GM12878 (cell line): ENCODE measurements around the gene OVOL1. TPM values are rescaled to one million over a fixed set of nuclear protein-coding genes. Genes with fewer than 3 reads are reported as not detected.

ENCODE experiments used
- BCL11A ChIP-seq: IDR thresholded peaks from 2 replicates; pipeline ENCODE4 v1.6.1; 2011; ENCODE audit warnings: low read depth, low read length
- CHD2 ChIP-seq: IDR thresholded peaks from 2 replicates; pipeline ENCODE4 v1.6.1; 2011; ENCODE audit warnings: low read depth, low read length, improper control_type of control experiment, borderline replicate concordance
- IKZF2 ChIP-seq, 2 experiments: fragments of 450-650 bp; IDR thresholded peaks; 2 replicates each; pipeline ENCODE4 v1.6.1; 2017; ENCODE audit warnings: mild to moderate bottlenecking in 2 of 2, moderate library complexity in 2 of 2
- KDM1A ChIP-seq: fragments of 200-600 bp; sonication (generic); IDR thresholded peaks from 2 replicates; pipeline ENCODE4 v1.6.1; 2016; ENCODE audit warnings: borderline replicate concordance
- NBN ChIP-seq: fragments of 450-650 bp; IDR thresholded peaks from 2 replicates; pipeline ENCODE4 v1.6.1; 2016
- POLR2A ChIP-seq: IDR thresholded peaks from 2 replicates; pipeline ENCODE4 v1.6.1; 2011; ENCODE audit warnings: low read depth, mild to moderate bottlenecking, low read length
- ZBTB11 ChIP-seq: fragments of 450-650 bp; formaldehyde crosslinking; IDR thresholded peaks from 2 replicates; pipeline ENCODE4 v1.5.0; 2022; ENCODE audit warnings: mild to moderate bottlenecking, missing genetic modification characterization
- ZBTB40 ChIP-seq: fragments of 450-650 bp; IDR thresholded peaks from 2 replicates; pipeline ENCODE4 v1.6.1; 2016; ENCODE audit warnings: mild to moderate bottlenecking, moderate library complexity, borderline replicate concordance
- ZNF217 ChIP-seq: fragments of 450-650 bp; IDR thresholded peaks from 2 replicates; pipeline ENCODE4 v1.6.1; 2017; ENCODE audit warnings: antibody characterized with exemption, mild to moderate bottlenecking
- ZNF274 ChIP-seq: IDR thresholded peaks from one replicate; pipeline ENCODE4 v1.8.0; 2011; ENCODE audit not compliant: insufficient read length, insufficient read depth
- polyA plus RNA-seq, 11 experiments: library from polyadenylated mRNA; depleted of rRNA in 4 of 11; unstranded in 6 of 11; stranded (reverse) in 5 of 11; fragments of >200 nt; fragmentation: Nextera tagmentation in 4 of 11; fragmentation: Illumina TruSeq in 1 of 11; extraction: Ambion mirVana in 4 of 11; extraction: Trizol in 1 of 11; gene quantifications; 1 replicate in 1 of 11; 2 replicates in 10 of 11; pipeline versions ENCODE4 v1.2.1 to v1.2.3, GENCODE V29; 2011 to 2016; ENCODE audit warnings: inconsistent platforms in 2 of 11, missing spikeins in 2 of 11, low read depth in 1 of 11
- total RNA-seq, 4 experiments: library from RNA; depleted of rRNA in 3 of 4; stranded (reverse); fragments of >200 nt in 3 of 4; fragmentation: Illumina TruSeq in 1 of 4; extraction: Trizol in 1 of 4; gene quantifications; 2 replicates each; pipeline versions ENCODE4 v1.2.1 to v1.2.3, GENCODE V29; 2013 to 2021
- TF ChIP-seq, protein P1 (sequence below): fragments of 450-650 bp; IDR thresholded peaks from 2 replicates; pipeline ENCODE4 v1.6.1; 2016; ENCODE audit warnings: mild to moderate bottlenecking
- TF ChIP-seq, protein P2 (sequence below): IDR thresholded peaks from 2 replicates; pipeline ENCODE4 v1.6.1; 2012; ENCODE audit warnings: low read depth, low read length, improper control_type of control experiment
- TF ChIP-seq, protein P3 (sequence below): fragments of 450-650 bp; IDR thresholded peaks from 2 replicates; pipeline ENCODE4 v1.6.1; 2014; ENCODE audit warnings: mild to moderate bottlenecking
- TF ChIP-seq, protein P4 (sequence below): IDR thresholded peaks from 2 replicates; pipeline ENCODE4 v1.6.1; 2012; ENCODE audit warnings: mild to moderate bottlenecking, low read depth, low read length

The OVOL1 gene
- total and polyA plus RNA-seq, 10 of the 15 experiments (the other 5 are each of a cell fraction or from before 2014, with no cell fraction given), result 0.04 to 0.96 (median 0.09) TPM; not detected in 7

DNA sequence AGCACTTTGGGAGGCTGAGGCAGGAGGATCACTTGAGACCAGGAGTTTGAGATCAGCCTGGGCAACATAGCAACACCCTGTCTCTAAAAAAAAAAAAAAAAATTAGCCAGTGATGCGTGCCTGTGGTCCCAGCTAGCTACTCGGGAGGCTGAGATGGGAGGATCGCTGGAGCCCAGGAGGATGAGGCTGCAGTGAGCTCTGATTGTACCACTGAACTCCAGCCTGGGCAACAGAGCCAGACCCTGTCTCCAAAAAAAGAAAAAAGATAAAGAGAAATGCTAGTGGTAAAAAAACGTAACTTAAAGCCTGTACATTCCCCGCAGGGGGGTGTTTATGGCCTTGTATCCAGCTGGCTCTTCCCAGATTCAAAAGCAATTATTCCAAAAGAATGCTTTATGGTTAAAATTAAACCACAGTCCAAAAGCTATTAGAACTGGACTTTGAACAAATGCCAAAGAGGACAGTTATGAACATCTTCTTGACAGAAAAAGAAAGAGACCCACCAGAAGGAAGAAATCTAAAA lies 30.5 kb downstream of the OVOL1 start (continued):
- TF ChIP-seq, protein P1, sequence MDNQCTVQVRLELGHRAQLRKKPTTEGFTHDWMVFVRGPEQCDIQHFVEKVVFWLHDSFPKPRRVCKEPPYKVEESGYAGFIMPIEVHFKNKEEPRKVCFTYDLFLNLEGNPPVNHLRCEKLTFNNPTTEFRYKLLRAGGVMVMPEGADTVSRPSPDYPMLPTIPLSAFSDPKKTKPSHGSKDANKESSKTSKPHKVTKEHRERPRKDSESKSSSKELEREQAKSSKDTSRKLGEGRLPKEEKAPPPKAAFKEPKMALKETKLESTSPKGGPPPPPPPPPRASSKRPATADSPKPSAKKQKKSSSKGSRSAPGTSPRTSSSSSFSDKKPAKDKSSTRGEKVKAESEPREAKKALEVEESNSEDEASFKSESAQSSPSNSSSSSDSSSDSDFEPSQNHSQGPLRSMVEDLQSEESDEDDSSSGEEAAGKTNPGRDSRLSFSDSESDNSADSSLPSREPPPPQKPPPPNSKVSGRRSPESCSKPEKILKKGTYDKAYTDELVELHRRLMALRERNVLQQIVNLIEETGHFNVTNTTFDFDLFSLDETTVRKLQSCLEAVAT, result peak; percentile 61; the same call in 1 of the 2 replicates
- TF ChIP-seq, protein P2, sequence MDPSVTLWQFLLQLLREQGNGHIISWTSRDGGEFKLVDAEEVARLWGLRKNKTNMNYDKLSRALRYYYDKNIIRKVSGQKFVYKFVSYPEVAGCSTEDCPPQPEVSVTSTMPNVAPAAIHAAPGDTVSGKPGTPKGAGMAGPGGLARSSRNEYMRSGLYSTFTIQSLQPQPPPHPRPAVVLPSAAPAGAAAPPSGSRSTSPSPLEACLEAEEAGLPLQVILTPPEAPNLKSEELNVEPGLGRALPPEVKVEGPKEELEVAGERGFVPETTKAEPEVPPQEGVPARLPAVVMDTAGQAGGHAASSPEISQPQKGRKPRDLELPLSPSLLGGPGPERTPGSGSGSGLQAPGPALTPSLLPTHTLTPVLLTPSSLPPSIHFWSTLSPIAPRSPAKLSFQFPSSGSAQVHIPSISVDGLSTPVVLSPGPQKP, result no peak
- 0 out of 2 replicates have a peak, but pooled peaks have one; percentile 12 for TF ChIP-seq NBN
- no peak for TF ChIP-seq CHD2
- no peak for TF ChIP-seq BCL11A
- TF ChIP-seq ZNF274, result no peak
- TF ChIP-seq ZNF217, result no peak
- TF ChIP-seq, protein P3, sequence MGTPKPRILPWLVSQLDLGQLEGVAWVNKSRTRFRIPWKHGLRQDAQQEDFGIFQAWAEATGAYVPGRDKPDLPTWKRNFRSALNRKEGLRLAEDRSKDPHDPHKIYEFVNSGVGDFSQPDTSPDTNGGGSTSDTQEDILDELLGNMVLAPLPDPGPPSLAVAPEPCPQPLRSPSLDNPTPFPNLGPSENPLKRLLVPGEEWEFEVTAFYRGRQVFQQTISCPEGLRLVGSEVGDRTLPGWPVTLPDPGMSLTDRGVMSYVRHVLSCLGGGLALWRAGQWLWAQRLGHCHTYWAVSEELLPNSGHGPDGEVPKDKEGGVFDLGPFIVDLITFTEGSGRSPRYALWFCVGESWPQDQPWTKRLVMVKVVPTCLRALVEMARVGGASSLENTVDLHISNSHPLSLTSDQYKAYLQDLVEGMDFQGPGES, result no peak
- TF ChIP-seq POLR2A, result no peak
- no peak for TF ChIP-seq ZBTB11 (CRISPR knock-in tag)
- TF ChIP-seq, protein P4, sequence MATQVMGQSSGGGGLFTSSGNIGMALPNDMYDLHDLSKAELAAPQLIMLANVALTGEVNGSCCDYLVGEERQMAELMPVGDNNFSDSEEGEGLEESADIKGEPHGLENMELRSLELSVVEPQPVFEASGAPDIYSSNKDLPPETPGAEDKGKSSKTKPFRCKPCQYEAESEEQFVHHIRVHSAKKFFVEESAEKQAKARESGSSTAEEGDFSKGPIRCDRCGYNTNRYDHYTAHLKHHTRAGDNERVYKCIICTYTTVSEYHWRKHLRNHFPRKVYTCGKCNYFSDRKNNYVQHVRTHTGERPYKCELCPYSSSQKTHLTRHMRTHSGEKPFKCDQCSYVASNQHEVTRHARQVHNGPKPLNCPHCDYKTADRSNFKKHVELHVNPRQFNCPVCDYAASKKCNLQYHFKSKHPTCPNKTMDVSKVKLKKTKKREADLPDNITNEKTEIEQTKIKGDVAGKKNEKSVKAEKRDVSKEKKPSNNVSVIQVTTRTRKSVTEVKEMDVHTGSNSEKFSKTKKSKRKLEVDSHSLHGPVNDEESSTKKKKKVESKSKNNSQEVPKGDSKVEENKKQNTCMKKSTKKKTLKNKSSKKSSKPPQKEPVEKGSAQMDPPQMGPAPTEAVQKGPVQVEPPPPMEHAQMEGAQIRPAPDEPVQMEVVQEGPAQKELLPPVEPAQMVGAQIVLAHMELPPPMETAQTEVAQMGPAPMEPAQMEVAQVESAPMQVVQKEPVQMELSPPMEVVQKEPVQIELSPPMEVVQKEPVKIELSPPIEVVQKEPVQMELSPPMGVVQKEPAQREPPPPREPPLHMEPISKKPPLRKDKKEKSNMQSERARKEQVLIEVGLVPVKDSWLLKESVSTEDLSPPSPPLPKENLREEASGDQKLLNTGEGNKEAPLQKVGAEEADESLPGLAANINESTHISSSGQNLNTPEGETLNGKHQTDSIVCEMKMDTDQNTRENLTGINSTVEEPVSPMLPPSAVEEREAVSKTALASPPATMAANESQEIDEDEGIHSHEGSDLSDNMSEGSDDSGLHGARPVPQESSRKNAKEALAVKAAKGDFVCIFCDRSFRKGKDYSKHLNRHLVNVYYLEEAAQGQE, result no peak
- TF ChIP-seq KDM1A, result no peak
- 0 out of 4 replicates have a peak, but pooled peaks of 1 of the 2 experiments have one; percentile 32 for TF ChIP-seq IKZF2 (IDR thresholded peaks at IDR 0.05)
- peak; percentile 47; the same call in 1 of the 2 replicates for TF ChIP-seq ZBTB40
- TF ChIP-seq, all 136 proteins: peak for 6
